Activated CD4-positive, alpha-beta T cell treated with anti-CD3 and anti-CD28 coated beads, Interleukin-2, amount 10 ng/mL, durations not matched to agents 24 days and 14 days (primary cell): Measurements from ENCODE around the gene LRP8. TPM values are rescaled to one million over a fixed set of nuclear protein-coding genes. Genes with fewer than 3 reads are reported as not detected.

ENCODE experiments used
- DNase-seq: peaks from one replicate; pipeline ENCODE4 v3.0.0; 2022
- H3K27ac Mint-ChIP-seq: one replicate; pipeline ENCODE4 v1.8.0; 2022; ENCODE audit warnings: mild to moderate bottlenecking, mixed read lengths
- H3K27me3 Mint-ChIP-seq: one replicate; pipeline ENCODE4 v1.8.0; 2022; ENCODE audit warnings: mixed read lengths
- H3K36me3 Mint-ChIP-seq: one replicate; pipeline ENCODE4 v1.8.0; 2022; ENCODE audit warnings: low read depth, mild to moderate bottlenecking, mixed read lengths
- H3K4me1 Mint-ChIP-seq: one replicate; pipeline ENCODE4 v1.8.0; 2021; ENCODE audit warnings: mixed read lengths
- H3K4me3 Mint-ChIP-seq: one replicate; pipeline ENCODE4 v1.8.0; 2022; ENCODE audit warnings: mild to moderate bottlenecking, moderate library complexity, mixed read lengths
- H3K9me3 Mint-ChIP-seq: one replicate; pipeline ENCODE4 v1.8.0; 2021; ENCODE audit warnings: mixed read lengths
- intact Hi-C: fragments of 100-400 bp; cut with micrococcal nuclease; formaldehyde crosslinking; loops from one replicate; pipeline ENCODE4 v1.15.1; 2023
- total RNA-seq: library from RNA; stranded (reverse); gene quantifications from 2 replicates; pipeline ENCODE4 v1.2.3, GENCODE V29; 2022

LRP8 gene
- total RNA-seq, 1 donor from 2014 or later: 81.6 TPM

GRCh38 chr1:53367503-53368313 lies 39.8 kb upstream of the LRP8 start:
- peak; percentile 84 for DNase-seq
- Mint-ChIP-seq H3K4me3 (peak overlapping the region; percentile 83), H3K27me3 (peaks cover 2% of the 10 kb centered on the region), H3K27ac (peak overlapping the region; percentile 84), H3K36me3 (peaks cover 2% of the 10 kb centered on the region), H3K9me3 (no peaks in the 10 kb centered on the region), H3K4me1 (peaks cover 16% of the 10 kb centered on the region)
- intact Hi-C loops: loop anchor here (1.0 kb wide), 1 partner anchor 26 kb away; no protein-coding TSS in a partner anchor

GRCh38 chr1:53366901-53367502 lies 39.1 kb upstream of the LRP8 start:
- intact Hi-C loops: no loop called here
- Mint-ChIP-seq H3K27me3 (peaks cover 2% of the 10 kb centered on the region), H3K36me3 (peaks cover 2% of the 10 kb centered on the region), H3K9me3 (no peaks in the 10 kb centered on the region), H3K4me1 (peaks cover 16% of the 10 kb centered on the region), H3K27ac (no peak overlapping the region), H3K4me3 (peak overlapping the region; percentile 83)
- DNase-seq: no peak

GRCh38 chr1:53365437-53366063 lies 37.7 kb upstream of the LRP8 start:
- no peak overlapping the region for H3K4me3 Mint-ChIP-seq
- peaks cover 16% of the 10 kb centered on the region for H3K4me1 Mint-ChIP-seq
- H3K9me3 Mint-ChIP-seq: no peaks in the 10 kb centered on the region
- intact Hi-C loops: no loop called here
- peaks cover 2% of the 10 kb centered on the region for H3K27me3 Mint-ChIP-seq
- no peak overlapping the region for H3K27ac Mint-ChIP-seq
- H3K36me3 Mint-ChIP-seq: peaks cover 2% of the 10 kb centered on the region
- DNase-seq: no peak

GRCh38 chr1:53362851-53363642 lies 35.2 kb upstream of the LRP8 start:
- Mint-ChIP-seq H3K27me3 (peaks cover 15% of the 10 kb centered on the region), H3K9me3 (no peaks in the 10 kb centered on the region), H3K4me1 (peaks cover 9% of the 10 kb centered on the region), H3K36me3 (peaks cover 2% of the 10 kb centered on the region), H3K27ac (no peak overlapping the region), H3K4me3 (no peak overlapping the region)
- DNase-seq: no peak
- intact Hi-C loops: no loop called here

GRCh38 chr1:53362270-53362669 lies 34.4 kb upstream of the LRP8 start:
- Mint-ChIP-seq H3K27ac (no peak overlapping the region), H3K4me1 (peaks cover 4% of the 10 kb centered on the region), H3K36me3 (no peaks in the 10 kb centered on the region), H3K9me3 (no peaks in the 10 kb centered on the region), H3K27me3 (peaks cover 17% of the 10 kb centered on the region), H3K4me3 (no peak overlapping the region)
- intact Hi-C loops: no loop called here
- DNase-seq: no peak

GRCh38 chr1:53361541-53361961 lies 33.7 kb upstream of the LRP8 start:
- Mint-ChIP-seq H3K4me3 (no peak overlapping the region), H3K27me3 (peaks cover 23% of the 10 kb centered on the region), H3K4me1 (no peaks in the 10 kb centered on the region), H3K36me3 (peaks cover 3% of the 10 kb centered on the region), H3K9me3 (peaks cover 6% of the 10 kb centered on the region), H3K27ac (no peak overlapping the region)
- intact Hi-C loops: no loop called here
- no peak for DNase-seq

- H3K4me1 Mint-ChIP-seq: no peaks in the 10 kb centered on the region
- peaks cover 34% of the 10 kb centered on the region for H3K27me3 Mint-ChIP-seq
- H3K9me3 Mint-ChIP-seq: peaks cover 6% of the 10 kb centered on the region
- H3K27ac Mint-ChIP-seq: no peak overlapping the region
- H3K4me3 Mint-ChIP-seq: no peak overlapping the region
- no peak for DNase-seq
- intact Hi-C loops: no loop called here
- peaks cover 3% of the 10 kb centered on the region for H3K36me3 Mint-ChIP-seq
Observed at GRCh38 chr1:53359934-53360276, 32.0 kb upstream of the LRP8 start.

- H3K4me3 Mint-ChIP-seq: no peak overlapping the region
Observed at GRCh38 chr1:53359225-53359933, 31.5 kb upstream of the LRP8 start.

GRCh38 chr1:53356637-53357036 lies 28.8 kb upstream of the LRP8 start:
- Mint-ChIP-seq H3K27me3 (peaks cover 47% of the 10 kb centered on the region), H3K4me3 (no peak overlapping the region), H3K4me1 (no peaks in the 10 kb centered on the region), H3K36me3 (peaks cover 3% of the 10 kb centered on the region), H3K27ac (no peak overlapping the region), H3K9me3 (peaks cover 6% of the 10 kb centered on the region)
- intact Hi-C loops: no loop called here
- no peak for DNase-seq

More at GRCh38 chr1:53359225-53359933, 31.5 kb upstream of the LRP8 start:
- Mint-ChIP-seq H3K27me3 (peaks cover 35% of the 10 kb centered on the region), H3K36me3 (peaks cover 3% of the 10 kb centered on the region), H3K27ac (no peak overlapping the region), H3K9me3 (peaks cover 6% of the 10 kb centered on the region), H3K4me1 (no peaks in the 10 kb centered on the region)
- no peak for DNase-seq
- intact Hi-C loops: no loop called here

GRCh38 chr1:53354119-53354518 lies 26.2 kb upstream of the LRP8 start:
- Mint-ChIP-seq H3K36me3 (peaks cover 3% of the 10 kb centered on the region), H3K27me3 (peaks cover 45% of the 10 kb centered on the region), H3K4me1 (no peaks in the 10 kb centered on the region), H3K4me3 (no peak overlapping the region), H3K27ac (no peak overlapping the region), H3K9me3 (peaks cover 6% of the 10 kb centered on the region)
- intact Hi-C loops: no loop called here
- no peak for DNase-seq

- H3K4me3 Mint-ChIP-seq: no peak overlapping the region
- no peaks in the 10 kb centered on the region for H3K4me1 Mint-ChIP-seq
- H3K36me3 Mint-ChIP-seq: peaks cover 3% of the 10 kb centered on the region
- intact Hi-C loops: no loop called here
- H3K27me3 Mint-ChIP-seq: peaks cover 33% of the 10 kb centered on the region
- DNase-seq: no peak
- H3K9me3 Mint-ChIP-seq: peaks cover 6% of the 10 kb centered on the region
- no peak overlapping the region for H3K27ac Mint-ChIP-seq
Observed at GRCh38 chr1:53352561-53352960, 24.7 kb upstream of the LRP8 start.

GRCh38 chr1:53350853-53351767 lies 23.2 kb upstream of the LRP8 start:
- H3K9me3 Mint-ChIP-seq: no peaks in the 10 kb centered on the region

More at GRCh38 chr1:53350853-53351767, 23.2 kb upstream of the LRP8 start:
- intact Hi-C loops: no loop called here
- Mint-ChIP-seq H3K36me3 (no peaks in the 10 kb centered on the region), H3K27ac (no peak overlapping the region), H3K4me1 (no peaks in the 10 kb centered on the region), H3K27me3 (peaks cover 25% of the 10 kb centered on the region), H3K4me3 (no peak overlapping the region)
- no peak for DNase-seq
